Activated T-cell treated with anti-CD3 and anti-CD28 coated beads, Interleukin-2, amount 50 U/mL, for 72 hours (primary cell): ENCODE results near the gene DIP2B. TPM values are rescaled to one million over a fixed set of nuclear protein-coding genes. Genes with fewer than 3 reads are reported as not detected.
A peak's percentile ranks its signal among the peaks of the same experiment; 100 is the strongest.
"Not testable (repeated sequence)": the region's sequence is repeated elsewhere in the genome, so short reads cannot be mapped to it uniquely, and the experiment has no call there.

Experiments used
- ATAC-seq, 2 donors: fragments of 150-1000 bp; cut with Tn5 transposase; replicated peaks in 1 of 2; 2 replicates each; pipeline ENCODE4 v1.10.0; 2021; ENCODE audit warnings: moderate library complexity in 2 of 2, mild to moderate bottlenecking in 1 of 2
- DNase-seq, 2 donors: peaks; one replicate each; pipeline ENCODE4 v3.0.0; 2021 to 2022; ENCODE audit warnings: mixed read lengths in 1 of 2
- H3K27ac Mint-ChIP-seq: one replicate; pipeline ENCODE4 v1.8.0; 2022; ENCODE audit warnings: mild to moderate bottlenecking, moderate library complexity, mixed read lengths
- H3K27me3 Mint-ChIP-seq: one replicate; pipeline ENCODE4 v1.8.0; 2022; ENCODE audit warnings: low read depth, mixed read lengths
- H3K36me3 Mint-ChIP-seq, 2 donors: one replicate each; pipeline ENCODE4 v1.8.0; 2022; ENCODE audit warnings: mixed read lengths in 2 of 2, mild to moderate bottlenecking in 1 of 2; ENCODE audit not compliant: insufficient read depth in 2 of 2
- H3K4me1 Mint-ChIP-seq: one replicate; pipeline ENCODE4 v1.8.0; 2022; ENCODE audit warnings: low read depth, mixed read lengths
- H3K4me3 Mint-ChIP-seq, 2 donors: one replicate each; pipeline ENCODE4 v1.8.0; 2022; ENCODE audit warnings: mild to moderate bottlenecking in 2 of 2, mixed read lengths in 2 of 2, moderate library complexity in 2 of 2
- H3K9me3 Mint-ChIP-seq, 2 donors: one replicate each; pipeline ENCODE4 v1.8.0; 2022; ENCODE audit warnings: mixed read lengths in 2 of 2
- total RNA-seq, 2 donors: library from RNA; stranded (reverse); gene quantifications; one replicate each; pipeline ENCODE4 v1.2.3, GENCODE V29; 2022

The DIP2B gene
- total RNA-seq, 2 donors from 2014 or later = 25.4 to 28.1 TPM

GRCh38 chr12:50545786-50546185 is 41.0 kb downstream of the DIP2B start:
- H3K27me3 Mint-ChIP-seq = no peaks in the 10 kb centered on the region
- H3K4me3 Mint-ChIP-seq = no peak overlapping the region
- DNase-seq = no peak
- ATAC-seq = no peak
- no peaks in the 10 kb centered on the region for H3K36me3 Mint-ChIP-seq
- H3K4me1 Mint-ChIP-seq = peaks cover 69% of the 10 kb centered on the region
- H3K9me3 Mint-ChIP-seq = no peaks in the 10 kb centered on the region
- no peak overlapping the region for H3K27ac Mint-ChIP-seq

- Mint-ChIP-seq H3K4me3 (no peak overlapping the region), H3K9me3 (no peaks in the 10 kb centered on the region), H3K4me1 (peaks cover 73% of the 10 kb centered on the region), H3K27ac (no peak overlapping the region), H3K36me3 (no peaks in the 10 kb centered on the region), H3K27me3 (no peaks in the 10 kb centered on the region)
- DNase-seq (no peak), ATAC-seq (no peak)
Measured at GRCh38 chr12:50546441-50547318, 41.9 kb downstream of the DIP2B start.

GRCh38 chr12:50547742-50548141 is 43.0 kb downstream of the DIP2B start:
- Mint-ChIP-seq H3K27ac (no peak overlapping the region), H3K27me3 (no peaks in the 10 kb centered on the region), H3K4me3 (no peak overlapping the region), H3K9me3 (no peaks in the 10 kb centered on the region), H3K4me1 (peaks cover 72% of the 10 kb centered on the region), H3K36me3 (no peaks in the 10 kb centered on the region)
- DNase-seq = no peak
- ATAC-seq = no peak

- Mint-ChIP-seq H3K27me3 (no peaks in the 10 kb centered on the region), H3K4me1 (peaks cover 77% of the 10 kb centered on the region), H3K36me3 (peaks cover 2 to 6% of the 10 kb centered on the region in 2 donors), H3K27ac (no peak overlapping the region), H3K4me3 (no peak overlapping the region), H3K9me3 (no peaks in the 10 kb centered on the region)
- DNase-seq (no peak), ATAC-seq (no peak)
Measured at GRCh38 chr12:50549885-50550284, 45.1 kb downstream of the DIP2B start.

GRCh38 chr12:50550530-50551223 is 45.9 kb downstream of the DIP2B start:
- no peak overlapping the region for H3K4me3 Mint-ChIP-seq
- H3K4me1 Mint-ChIP-seq = peaks cover 80% of the 10 kb centered on the region
- H3K36me3 Mint-ChIP-seq = peaks cover 2 to 6% of the 10 kb centered on the region in 2 donors
- DNase-seq = no peak
- ATAC-seq = peak in 1 of 2 donors; percentile 28
- no peaks in the 10 kb centered on the region for H3K27me3 Mint-ChIP-seq
- no peak overlapping the region for H3K27ac Mint-ChIP-seq
- no peaks in the 10 kb centered on the region for H3K9me3 Mint-ChIP-seq

- ATAC-seq (no peak), DNase-seq (no peak)
- Mint-ChIP-seq H3K4me3 (no peak overlapping the region), H3K27ac (no peak overlapping the region), H3K27me3 (no peaks in the 10 kb centered on the region), H3K36me3 (peaks cover 2 to 6% of the 10 kb centered on the region in 2 donors), H3K4me1 (peaks cover 81% of the 10 kb centered on the region), H3K9me3 (no peaks in the 10 kb centered on the region)
Measured at GRCh38 chr12:50551866-50552265, 47.1 kb downstream of the DIP2B start.

- H3K4me1 Mint-ChIP-seq = peaks cover 90% of the 10 kb centered on the region
- DNase-seq (no peak), ATAC-seq (no peak)
- peak overlapping the region; percentile 65 for H3K27ac Mint-ChIP-seq
- peaks cover 2 to 6% of the 10 kb centered on the region in 2 donors for H3K36me3 Mint-ChIP-seq
- H3K4me3 Mint-ChIP-seq = peak overlapping the region; percentile 79 to 80
- H3K9me3 Mint-ChIP-seq = no peaks in the 10 kb centered on the region
- no peaks in the 10 kb centered on the region for H3K27me3 Mint-ChIP-seq
Measured at GRCh38 chr12:50554651-50555050, 49.9 kb downstream of the DIP2B start.

- Mint-ChIP-seq H3K27me3 (no peaks in the 10 kb centered on the region), H3K4me1 (peaks cover 83% of the 10 kb centered on the region), H3K27ac (peak overlapping the region; percentile 65), H3K4me3 (peak overlapping the region; percentile 79 to 80), H3K9me3 (no peaks in the 10 kb centered on the region), H3K36me3 (peaks cover 2 to 6% of the 10 kb centered on the region in 2 donors)
- ATAC-seq = peak; percentile 93 to 94
- peak; percentile 48 to 50 for DNase-seq
Measured at GRCh38 chr12:50555471-50555885, 50.7 kb downstream of the DIP2B start.

- Mint-ChIP-seq H3K27ac (peak overlapping the region; percentile 72), H3K9me3 (no peaks in the 10 kb centered on the region), H3K27me3 (no peaks in the 10 kb centered on the region), H3K4me3 (peak overlapping the region; percentile 79 to 80), H3K4me1 (peaks cover 75% of the 10 kb centered on the region), H3K36me3 (peaks cover 2 to 6% of the 10 kb centered on the region in 2 donors)
- ATAC-seq (no peak), DNase-seq (no peak)
Measured at GRCh38 chr12:50556273-50556672, 51.5 kb downstream of the DIP2B start.

GRCh38 chr12:50556796-50557195 is 52.0 kb downstream of the DIP2B start:
- peak; percentile 20 to 47 for DNase-seq
- H3K9me3 Mint-ChIP-seq, H3K36me3 Mint-ChIP-seq, ATAC-seq, H3K27me3 Mint-ChIP-seq: not testable (repeated sequence)
- H3K4me1 Mint-ChIP-seq = peaks cover 74% of the 10 kb centered on the region
- peak overlapping the region; percentile 28 to 46 for H3K4me3 Mint-ChIP-seq
- H3K27ac Mint-ChIP-seq = peak overlapping the region; percentile 72

GRCh38 chr12:50557421-50557820 is 52.6 kb downstream of the DIP2B start:
- Mint-ChIP-seq H3K9me3 (no peaks in the 10 kb centered on the region), H3K4me3 (peak overlapping the region in 1 of 2 donors; percentile 20), H3K36me3 (peaks cover 2 to 6% of the 10 kb centered on the region in 2 donors), H3K27ac (peak overlapping the region; percentile 72), H3K4me1 (peaks cover 74% of the 10 kb centered on the region), H3K27me3 (no peaks in the 10 kb centered on the region)
- ATAC-seq = no peak
- DNase-seq = no peak

GRCh38 chr12:50558970-50559369 is 54.2 kb downstream of the DIP2B start:
- ATAC-seq (no peak), DNase-seq (no peak)
- Mint-ChIP-seq H3K36me3 (no peaks in the 10 kb centered on the region), H3K27ac (no peak overlapping the region), H3K4me3 (no peak overlapping the region), H3K9me3 (no peaks in the 10 kb centered on the region), H3K4me1 (peaks cover 76% of the 10 kb centered on the region), H3K27me3 (no peaks in the 10 kb centered on the region)
